GM21528 (cell line): ENCODE results near the gene NEUROD2.
"Not testable (repeated sequence)": the region's sequence is repeated elsewhere in the genome, so short reads cannot be mapped to it uniquely, and the experiment has no call there.

Source experiments
- ATAC-seq: cut with Tn5 transposase; IDR thresholded peaks from one replicate; pipeline ENCODE4 v1.9.1; 2021; ENCODE audit warnings: mild to moderate bottlenecking, moderate library complexity; ENCODE audit not compliant: unreplicated experiment, low FRiP score

Gene NEUROD2

GRCh38 chr17:39591958-39592954 lies 15.5 kb downstream of the NEUROD2 start:
- no peak for ATAC-seq

- ATAC-seq: not testable (repeated sequence)
These were observed 17.5 kb downstream of the NEUROD2 start for GRCh38 chr17:39590180-39590579.

DNA sequence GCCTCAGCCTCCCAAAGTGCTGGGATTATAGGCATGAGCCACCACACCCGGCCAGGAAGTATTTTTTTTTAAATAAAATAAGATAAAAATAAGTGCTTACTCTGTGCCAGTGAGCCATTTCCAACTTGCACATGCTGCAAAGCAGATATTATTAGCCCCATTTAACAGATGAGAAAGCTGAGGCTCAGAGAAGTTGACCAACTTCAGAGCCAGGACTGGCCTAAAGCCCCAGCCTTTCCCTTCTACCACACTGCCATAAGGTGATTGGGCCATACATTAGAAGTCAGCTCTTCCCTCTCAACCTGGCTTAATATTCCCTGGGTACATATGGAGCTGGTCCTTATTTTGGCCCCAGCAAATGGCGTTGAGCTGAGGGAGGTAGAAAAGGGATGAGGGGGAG lies 25.1 kb downstream of the NEUROD2 start:
- ATAC-seq: no peak

- ATAC-seq: no peak
These were observed 26.0 kb downstream of the NEUROD2 start for GRCh38 chr17:39581759-39582085.

DNA sequence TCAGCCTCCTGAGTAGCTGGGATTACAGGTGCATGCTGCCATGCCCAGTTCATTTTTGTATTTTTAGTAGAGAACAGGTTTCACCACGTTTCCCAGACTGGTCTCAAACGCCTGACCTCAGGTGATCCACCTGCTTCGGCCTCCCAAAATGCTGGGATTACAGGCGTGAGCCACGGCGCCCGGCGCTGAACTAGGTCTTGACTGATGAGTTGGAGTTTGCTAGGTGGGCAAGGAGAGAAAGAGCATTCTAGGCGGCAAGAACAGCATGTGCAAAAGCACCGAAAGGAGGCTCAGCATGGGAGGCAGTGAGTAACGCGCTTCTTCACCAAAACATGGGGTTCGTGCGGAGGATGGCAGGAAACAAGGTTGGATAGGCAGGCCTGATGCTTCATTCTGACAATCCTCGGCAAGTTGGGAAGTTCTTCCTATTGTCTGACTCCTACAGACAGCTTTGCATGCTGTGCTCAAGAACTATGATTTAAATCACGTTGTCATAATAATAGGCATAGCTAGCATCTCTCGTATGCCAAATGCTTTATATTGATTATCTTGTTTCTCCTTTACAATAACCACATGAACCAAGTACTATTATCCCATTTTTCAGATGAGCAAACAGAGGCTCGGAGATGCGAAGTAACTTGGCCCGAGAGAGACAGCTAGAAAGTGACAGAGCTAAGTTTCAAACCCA lies 26.5 kb downstream of the NEUROD2 start:
- ATAC-seq: no peak

- no peak for ATAC-seq
These were observed 27.6 kb downstream of the NEUROD2 start for GRCh38 chr17:39580082-39580468.

- ATAC-seq: no peak
These were observed 28.2 kb downstream of the NEUROD2 start for GRCh38 chr17:39579318-39580081.

DNA sequence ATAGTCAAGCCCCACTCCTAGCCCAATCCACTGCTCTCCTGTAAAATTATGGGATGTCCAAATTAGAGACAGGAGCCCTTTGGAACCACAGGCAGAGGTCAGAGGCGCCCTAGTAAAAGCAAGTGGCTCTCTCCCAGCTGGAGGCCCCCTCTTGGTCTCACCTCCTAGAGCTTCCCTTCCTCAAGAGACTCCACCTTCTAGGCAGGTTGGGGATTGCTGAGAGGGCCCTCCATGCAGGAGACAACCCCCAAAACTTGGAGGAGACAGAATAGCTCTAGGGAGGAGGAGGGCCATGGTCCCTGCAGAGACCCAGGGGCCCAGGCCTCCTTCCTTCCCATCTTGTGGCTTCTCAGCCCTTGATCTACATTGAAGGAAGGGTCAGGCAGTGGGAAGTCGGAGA lies 29.4 kb downstream of the NEUROD2 start:
- no peak for ATAC-seq

DNA sequence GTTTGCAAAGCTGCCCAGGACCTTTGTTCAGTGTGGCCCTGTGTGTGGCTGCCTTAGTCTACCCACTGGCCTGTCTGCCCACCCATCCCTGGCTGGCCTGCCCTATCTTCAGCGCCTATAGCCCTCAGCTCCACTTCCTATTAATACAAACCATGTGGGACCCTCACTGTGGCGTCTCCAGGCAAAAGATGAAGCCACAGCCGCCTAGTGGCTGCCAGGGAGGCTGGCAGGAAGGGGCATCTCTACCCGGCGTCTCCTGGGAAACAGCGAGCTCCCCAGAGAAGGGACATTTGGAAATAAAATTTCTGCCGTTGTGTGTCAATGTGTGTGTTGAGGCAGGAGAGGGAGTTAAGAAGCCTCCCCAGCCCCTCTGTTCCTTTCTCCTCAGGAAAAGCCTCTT lies 31.5 kb downstream of the NEUROD2 start:
- no peak for ATAC-seq

DNA sequence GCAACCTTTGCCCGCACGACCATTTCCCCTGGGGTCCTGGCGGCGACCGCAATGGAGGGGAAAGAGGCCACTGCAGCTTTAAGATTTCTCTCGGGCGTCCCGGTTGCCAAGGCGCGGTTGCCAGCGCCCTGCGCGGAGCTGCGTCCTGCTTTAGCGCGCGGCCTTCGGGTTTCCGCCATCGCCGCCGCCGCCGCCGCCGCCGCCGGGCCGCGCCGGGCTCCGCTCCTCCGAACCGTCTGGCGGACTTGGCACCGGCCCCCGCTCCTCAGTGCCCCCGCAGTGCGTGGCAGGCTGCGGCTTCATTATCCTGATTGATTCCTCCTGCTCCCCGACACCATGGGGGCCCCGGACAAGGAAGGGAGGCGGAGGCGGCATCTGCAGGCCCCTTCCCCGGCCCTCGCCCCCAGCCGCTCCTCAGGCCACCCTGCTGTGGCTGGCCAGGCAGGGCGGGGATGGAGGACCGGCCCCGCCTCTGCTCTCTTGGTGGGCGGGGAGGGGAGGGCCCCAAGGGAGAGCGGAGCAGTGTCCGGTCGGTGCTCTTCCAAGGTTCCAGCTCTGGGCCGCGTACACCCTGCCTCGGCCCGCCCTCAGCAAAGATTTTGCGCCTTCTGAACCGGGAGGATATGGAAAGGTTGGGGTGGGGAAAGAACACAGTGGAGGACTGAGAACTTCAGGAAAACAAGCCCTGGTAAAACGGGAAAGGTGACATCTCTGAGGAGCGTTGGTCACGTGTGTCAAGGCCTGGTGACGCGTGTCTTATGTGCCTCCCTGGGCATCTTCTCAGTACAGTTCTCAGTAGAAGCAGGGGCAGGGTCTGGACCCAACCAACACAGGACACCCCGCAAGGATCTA lies 34.0 kb downstream of the NEUROD2 start:
- ATAC-seq: no peak

GRCh38 chr17:39572121-39572520 lies 35.6 kb downstream of the NEUROD2 start:
- no peak for ATAC-seq

DNA sequence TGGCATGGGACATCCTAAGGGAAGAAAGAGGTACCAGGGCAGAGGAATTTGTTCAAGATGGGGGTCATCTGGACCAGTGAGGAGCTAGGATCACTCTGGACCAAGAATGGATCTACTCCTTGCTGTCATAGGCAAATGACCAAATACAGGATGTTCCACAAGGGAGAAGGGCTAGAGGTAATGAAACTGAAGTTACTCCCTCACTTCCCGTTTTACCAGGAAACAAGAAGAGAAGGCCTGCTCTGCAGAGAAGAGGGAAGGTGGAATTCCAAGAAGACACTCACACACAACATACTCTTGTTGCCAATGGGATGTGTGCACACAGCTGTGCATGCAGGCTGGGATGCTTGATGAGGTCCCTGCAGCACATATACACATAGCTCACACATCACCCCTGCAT lies 38.6 kb downstream of the NEUROD2 start:
- no peak for ATAC-seq

DNA sequence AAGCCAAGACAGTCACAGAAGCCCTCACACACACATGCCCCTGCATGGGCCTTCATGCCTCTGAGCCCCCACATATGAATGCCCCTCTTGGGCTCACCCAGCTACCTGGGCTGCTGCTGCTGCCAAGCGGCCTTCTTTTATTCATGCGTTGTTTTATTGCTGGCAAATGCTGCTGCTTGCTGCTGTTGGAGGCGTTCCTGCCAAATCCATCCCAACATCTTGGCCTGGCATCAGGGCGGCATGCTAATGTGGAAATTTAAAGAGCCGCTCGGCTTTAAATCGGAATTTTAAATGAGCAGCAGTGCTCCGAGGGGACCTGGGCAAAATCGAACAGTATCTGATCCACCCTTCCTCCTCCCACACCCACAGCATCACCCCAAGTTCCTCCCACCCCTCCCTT lies 39.0 kb downstream of the NEUROD2 start:
- no peak for ATAC-seq

DNA sequence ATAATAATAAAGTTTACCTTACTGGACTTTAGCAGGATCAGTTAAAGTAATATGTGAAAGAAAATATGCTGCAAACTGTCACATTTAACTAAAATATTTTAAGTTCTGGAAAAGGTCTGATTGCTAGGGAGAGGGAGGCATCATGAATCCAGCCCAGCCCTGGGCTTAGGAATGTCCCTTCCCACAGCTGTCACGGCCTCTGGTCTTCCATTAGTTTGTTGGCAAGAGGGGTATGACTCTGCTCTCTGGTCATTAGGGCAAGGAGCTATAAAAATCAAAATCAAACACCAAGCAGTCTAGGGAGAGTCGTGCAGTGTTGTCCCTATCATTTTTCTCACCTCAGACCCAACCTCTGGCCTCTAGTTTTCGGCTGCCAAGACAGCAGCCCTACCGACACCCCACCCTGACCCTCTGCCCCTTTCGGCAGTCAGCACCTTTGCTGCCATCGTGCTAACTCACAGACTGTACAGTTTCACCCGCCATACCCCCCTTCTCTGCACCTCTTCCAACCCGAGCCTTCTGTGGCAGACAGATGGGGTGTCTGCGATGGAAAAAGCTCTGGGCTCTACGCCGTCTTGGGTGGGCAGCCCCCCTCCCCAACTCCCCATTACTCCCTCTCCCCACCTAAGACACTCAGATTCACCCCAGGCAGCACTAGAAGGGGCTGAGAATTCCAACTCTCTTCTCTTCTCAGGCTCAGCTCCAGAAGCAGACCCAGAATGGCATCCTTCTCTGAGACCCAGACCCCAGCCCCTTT lies 41.4 kb downstream of the NEUROD2 start:
- no peak for ATAC-seq

DNA sequence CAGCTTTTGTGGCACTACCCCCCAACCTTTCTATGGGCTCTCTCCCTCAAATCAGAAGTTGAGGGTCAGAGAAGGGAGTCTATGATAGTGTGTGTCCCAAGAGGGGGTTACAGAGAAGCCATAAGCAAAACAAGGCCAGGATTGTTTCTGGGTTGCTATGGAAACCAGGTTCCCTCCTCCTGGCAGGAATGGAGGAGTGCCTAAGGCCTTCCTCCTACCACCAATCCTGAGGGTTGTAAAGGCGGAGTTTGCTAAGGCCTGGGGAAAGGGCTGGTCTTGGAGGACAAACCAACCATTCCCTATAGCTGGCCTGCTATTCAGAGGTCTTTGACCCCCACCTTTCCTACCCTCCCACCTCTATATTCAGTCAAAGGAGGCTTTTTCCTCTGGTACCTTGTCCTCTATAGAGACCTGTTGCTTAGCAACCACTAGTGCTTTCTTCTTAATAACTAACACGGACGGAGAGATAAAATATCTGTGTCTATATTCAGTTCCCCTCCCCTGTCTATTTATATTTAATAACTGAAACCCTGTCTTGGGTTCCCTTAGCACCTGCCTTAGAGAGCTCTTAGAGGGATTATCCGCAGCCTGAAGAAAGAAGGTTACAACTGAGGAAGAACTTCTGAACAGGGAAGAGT lies 43.4 kb downstream of the NEUROD2 start:
- ATAC-seq: no peak

GRCh38 chr17:39563476-39563875 lies 44.2 kb downstream of the NEUROD2 start:
- ATAC-seq: no peak

GRCh38 chr17:39562976-39563375 lies 44.7 kb downstream of the NEUROD2 start:
- no peak for ATAC-seq

DNA sequence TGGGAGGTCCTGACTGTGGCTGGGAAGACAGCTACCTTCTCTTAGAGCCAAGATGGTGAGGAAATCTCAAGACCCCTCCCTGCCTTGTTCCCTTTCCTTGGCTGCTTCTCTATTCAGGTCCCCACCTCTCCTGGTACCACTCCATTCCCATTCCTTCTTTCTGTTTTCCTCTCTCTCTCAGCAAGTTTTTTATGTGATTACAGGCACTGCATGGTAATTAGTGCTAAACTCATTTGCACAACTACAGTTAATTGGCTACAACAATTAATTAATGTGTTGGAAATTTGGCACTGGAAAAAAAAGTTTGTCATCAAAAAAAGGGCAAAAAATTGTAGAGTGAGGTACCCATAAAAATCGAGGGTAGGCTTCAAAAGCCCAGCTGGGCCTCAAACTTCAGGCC lies 45.3 kb downstream of the NEUROD2 start:
- no peak for ATAC-seq

- no peak for ATAC-seq
These were observed 51.3 kb downstream of the NEUROD2 start for GRCh38 chr17:39556423-39556822.
